Stimulated activated naive CD4-positive, alpha-beta T cell treated with Interleukin-2 at 50 U/mL for 16 hours (primary cell): ENCODE measurements around the gene TTC21A.

Experiments
- DNase-seq: peaks from one replicate; lab custom pipeline; 2025; lab: John Stamatoyannopoulos, UW

TTC21A gene

DNA sequence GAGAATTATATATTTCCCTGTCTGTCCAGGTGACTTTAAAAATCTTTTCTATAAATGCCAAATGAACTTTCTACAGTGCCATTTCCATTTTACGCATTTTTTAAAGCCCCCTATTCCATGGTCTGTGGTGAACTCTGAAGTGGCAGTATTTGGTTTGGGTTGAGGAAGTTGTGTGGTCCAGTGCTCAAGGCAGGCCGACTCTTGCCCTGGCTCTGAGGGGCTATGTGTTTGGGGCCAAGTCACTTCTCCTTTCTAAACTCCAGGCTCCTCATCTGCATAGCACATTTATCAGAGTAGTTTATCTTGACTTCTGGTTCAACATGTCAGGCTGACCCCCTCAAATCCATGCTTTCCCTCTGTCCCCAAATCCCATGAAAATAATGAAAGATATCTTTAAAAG lies 14.1 kb downstream of the TTC21A start:
- no peak for DNase-seq

DNA sequence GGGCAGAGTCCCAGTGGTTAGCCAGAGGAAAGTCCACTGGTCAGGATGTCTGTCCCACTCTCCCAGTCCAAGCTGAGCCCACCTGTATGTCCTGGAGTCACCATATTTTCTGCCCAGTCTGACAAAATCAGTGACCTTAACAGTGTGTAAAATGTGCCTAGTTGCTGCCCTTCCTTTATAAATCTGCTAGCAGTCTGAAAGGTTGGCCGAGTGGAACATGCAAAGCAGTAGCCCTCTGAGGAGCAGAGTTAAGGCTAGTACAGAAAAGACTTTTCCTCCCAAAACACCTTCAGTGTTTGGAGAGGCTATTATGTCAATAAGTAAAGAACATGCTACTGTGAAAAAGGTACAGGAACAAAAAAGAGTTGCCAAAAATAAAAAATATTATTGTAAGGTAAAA lies 15.3 kb downstream of the TTC21A start:
- no peak for DNase-seq

DNA sequence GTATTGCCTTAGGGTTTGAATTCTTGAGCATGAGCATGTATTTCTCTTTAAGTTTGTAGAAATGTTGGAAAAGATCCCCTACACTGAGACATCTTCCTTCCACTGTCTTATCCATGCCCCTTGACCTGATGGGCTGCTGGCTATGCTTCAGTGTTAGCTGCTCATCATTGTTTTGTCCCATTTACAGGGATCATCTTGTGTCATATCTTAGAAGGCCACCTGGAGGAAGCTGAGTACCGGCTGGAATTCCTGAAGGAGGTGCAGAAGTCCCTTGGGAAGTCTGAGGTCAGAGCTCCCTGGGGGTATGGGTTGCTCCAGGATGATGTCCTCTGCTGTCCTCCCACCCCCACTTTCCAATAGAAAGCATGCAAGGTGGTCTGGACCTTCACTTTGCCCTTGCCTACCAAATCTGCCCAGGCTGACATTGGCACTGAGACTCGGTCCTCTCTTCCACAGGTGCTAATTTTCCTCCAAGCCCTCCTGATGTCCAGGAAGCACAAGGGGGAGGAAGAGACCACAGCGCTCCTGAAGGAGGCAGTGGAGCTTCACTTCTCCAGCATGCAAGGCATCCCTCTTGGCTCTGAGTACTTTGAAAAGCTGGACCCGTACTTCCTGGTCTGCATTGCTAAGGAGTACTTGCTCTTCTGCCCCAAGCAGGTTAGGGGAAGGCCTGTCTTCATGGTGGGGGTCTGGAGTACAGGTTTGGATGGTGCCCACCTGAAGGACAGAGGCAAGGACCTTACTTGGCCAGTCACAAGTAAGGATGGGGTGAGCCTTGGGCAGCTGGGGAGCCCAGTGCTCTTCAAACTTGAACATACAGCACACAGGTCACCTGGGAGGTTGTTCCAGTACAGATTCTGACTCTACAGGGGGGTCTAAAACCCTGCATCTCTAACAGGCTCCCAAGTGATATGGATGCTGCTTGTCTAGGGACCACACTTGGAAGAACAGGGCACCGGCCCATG lies 17.7 kb downstream of the TTC21A start:
- DNase-seq: no peak

DNA sequence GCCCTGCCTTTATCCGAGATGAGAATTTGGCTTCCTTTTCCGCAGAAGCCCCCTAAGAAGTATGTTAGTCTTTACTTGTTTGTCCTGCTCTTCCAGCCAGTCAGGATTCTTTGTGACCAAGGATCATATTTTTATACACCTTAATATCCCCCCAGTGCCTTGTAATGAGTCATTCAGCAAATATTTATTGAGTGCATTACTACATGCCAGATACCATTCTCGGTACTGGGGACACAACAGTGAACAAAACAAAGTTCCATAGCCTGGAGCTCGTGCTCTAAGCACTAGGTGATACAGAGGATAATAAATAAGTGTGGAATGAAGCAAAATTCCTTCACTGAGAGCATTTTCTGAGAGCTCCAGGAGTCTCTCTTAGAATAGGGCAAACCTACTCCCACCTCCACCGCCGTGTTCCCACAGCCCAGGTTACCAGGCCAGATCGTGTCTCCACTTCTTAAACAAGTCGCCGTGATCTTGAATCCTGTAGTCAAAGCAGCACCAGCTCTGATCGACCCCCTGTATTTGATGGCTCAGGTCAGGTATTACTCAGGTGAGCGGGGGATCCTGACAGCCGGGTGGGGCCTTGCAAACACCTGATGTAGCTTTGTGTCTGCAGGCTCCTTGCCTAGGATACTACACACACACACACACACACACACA lies 18.5 kb downstream of the TTC21A start:
- DNase-seq: no peak

DNA sequence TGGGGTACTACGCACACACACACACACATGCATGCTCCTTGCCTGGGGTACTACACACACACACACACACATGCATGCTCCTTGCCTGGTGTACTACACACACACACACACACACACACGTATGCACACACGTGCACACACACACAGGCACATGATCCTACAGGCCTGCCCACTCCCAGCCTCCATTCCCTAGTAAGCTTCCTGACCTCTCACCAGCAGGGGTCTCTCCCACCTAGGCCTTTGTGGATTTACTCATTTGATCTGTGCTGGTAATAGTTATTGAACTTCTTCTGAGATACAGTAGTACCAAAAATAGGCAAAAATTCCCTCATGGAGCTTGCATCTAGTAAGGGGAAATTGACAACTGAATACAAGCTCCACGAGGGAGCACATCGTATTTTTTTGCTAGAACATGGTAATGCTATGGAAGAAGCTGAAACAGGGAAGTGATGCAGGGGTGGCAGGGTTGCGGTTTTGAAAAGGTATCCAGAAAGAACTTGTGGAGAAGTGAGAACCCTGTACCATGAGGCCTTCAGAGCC lies 19.1 kb downstream of the TTC21A start:
- DNase-seq: peak; percentile 16

DNA sequence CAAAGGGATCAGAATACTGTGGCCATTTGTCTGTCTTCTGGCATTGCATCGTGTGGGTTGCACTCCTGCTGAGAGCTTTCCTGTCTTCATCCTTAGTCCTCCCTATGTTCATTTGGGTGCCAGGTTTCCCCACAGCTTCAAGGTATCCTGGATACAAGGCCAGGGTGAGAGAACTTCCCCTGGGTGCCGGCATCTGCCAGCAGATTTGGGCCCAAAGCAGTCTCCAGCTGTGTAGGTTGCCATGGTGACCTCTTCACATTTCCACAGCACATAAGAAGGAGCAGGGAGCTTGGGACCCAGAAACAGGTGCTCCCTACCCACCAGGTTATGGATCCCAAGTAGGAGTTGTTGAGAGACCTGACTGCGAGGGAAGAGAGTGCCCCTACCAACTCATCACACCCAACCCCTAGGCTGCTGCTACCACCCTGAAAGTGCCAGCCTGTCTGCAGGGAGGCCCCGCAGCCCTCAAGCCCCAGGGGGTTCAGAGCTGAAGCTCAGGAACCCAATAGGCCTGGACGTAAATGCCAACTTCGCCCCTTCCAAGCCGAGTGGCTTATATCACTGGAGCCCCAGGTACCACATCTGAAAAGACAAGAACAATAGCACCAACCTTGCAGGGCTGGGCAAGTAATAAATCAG lies 19.9 kb downstream of the TTC21A start:
- no peak for DNase-seq

DNA sequence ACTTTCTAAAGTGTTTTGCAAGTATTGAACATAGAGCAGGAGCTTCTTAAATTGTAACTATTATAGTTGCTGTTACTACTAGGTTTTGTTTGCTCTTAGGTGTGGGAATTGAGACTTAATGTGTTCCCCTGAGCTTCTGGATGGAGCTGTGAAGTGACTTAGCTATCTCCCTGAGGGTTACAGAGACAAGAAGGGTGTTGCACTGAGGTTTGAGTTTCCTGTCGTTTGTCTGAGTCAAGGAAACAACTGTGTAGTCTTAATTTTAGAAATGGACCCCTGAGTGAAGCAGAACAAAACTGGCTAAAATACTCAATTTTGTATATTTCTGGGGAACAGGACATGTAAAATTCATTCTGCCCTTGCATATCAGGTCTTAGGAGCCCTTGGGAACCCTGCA lies 20.4 kb downstream of the TTC21A start:
- DNase-seq: no peak

DNA sequence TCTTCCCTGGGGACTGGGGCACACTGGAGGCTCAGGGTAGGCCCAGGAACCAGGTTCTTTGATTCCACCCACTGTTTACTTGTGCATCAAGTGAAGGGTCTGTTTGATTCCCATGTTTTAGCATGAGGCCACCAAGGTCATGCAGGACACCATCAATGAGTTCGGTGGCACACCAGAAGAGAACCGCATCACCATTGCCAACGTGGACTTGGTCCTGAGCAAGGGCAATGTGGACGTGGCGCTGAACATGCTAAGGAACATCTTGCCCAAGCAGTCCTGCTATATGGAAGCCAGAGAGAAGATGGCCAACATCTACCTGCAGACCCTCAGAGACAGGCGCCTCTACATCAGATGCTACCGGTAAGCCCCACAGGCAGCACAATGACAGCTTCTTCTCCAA lies 21.5 kb downstream of the TTC21A start:
- DNase-seq: no peak

DNA sequence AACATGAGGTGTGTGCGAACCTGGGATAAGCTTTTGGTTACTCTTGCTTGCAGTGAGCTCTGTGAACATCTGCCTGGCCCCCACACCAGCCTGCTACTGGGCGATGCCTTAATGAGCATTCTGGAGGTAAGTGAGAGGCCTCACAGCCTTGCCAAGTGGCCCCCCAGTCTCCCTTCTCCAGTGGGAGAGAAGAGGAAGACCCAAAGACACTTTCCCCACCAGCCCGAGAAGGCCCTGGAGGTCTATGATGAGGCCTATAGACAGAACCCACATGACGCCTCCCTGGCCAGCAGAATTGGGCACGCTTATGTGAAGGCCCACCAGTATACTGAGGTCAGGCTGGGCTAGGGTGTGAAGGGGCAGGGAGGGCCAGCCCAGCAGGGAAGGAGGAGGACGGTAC lies 22.5 kb downstream of the TTC21A start:
- DNase-seq: no peak

DNA sequence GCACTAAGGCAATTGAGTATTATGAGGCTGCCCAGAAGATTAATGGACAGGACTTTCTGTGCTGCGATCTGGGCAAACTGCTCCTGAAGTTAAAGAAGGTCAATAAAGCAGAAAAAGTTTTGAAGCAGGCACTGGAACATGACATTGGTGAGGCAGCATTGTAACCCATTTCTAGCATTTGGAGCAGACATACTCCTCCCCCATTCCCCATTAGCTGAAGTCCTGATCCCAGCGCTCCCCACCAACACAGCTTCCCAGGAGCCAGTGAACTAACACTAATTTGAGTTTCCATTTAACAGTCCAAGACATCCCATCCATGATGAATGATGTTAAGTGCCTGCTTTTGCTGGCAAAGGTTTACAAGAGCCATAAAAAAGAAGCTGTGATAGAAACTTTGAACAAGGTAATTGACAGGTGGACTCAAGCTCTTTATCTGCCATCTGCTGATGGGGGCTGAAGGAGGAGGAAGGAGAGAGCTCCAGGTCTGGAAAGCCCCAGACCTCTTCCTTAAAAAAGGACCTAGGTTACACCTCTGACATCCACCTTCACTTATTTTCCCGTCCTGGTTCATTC lies 23.3 kb downstream of the TTC21A start:
- no peak for DNase-seq

DNA sequence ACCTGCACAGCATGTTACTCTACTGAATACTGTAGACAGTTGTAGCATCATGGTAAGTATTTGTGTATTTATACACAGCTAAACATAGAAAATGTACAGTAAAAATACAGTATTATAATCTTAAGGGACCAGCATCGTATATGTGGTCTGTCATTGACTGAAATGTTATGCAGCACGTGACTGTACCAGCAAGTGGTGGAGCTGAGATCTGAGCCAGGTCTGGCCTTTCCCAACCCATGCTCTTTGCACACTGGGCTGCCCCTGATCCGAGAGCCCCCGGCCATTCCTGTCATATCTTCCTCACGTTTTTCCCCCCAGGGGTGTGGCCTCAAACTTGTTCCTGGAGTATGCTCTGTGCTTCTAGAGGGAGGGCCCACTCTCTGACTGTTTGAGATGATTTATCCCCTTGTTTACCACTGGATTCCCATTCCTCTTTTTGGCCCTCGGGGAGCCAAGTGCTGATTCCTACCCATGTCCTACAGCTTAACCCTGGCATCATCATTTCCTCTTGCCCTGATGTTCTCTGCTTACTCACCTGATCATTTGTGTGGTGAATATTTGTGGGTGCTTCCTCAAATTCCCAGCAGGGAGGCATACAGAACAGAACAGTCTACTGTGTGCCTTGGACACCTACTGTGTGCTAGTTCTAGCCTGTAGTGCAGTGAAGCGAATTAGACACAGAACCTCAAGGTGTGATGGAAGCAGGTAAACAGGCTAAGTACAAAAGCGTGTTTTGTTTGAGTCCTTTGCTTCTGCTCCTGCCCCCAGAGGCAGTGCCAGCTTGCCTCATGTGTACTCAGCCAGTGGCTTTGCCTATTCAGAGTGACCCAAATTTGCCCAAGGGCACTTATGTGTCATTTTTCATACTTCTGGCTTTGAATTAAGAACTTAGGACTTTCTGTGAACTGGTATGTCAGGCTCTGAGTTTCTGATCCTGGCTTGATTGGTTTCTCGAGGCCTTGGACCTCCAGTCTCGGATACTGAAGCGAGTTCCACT lies 24.9 kb downstream of the TTC21A start:
- no peak for DNase-seq

DNA sequence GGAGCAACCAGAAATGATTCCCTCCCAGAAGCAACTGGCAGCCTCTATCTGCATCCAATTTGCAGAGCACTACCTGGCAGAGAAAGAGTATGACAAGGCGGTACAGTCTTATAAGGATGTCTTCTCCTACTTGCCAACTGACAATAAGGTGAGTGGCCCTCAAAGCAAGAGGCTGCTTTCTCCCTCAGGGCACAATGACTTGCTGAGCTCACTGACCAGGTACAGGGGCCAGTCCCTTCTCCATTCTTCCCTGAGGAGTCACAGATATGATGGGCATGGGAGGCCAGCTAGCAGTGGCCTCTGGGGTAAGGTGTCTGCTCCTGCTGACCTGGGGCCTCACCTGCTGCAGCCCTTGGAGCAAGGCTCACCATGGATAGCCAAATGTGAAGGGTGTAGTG lies 25.6 kb downstream of the TTC21A start:
- DNase-seq: no peak

DNA sequence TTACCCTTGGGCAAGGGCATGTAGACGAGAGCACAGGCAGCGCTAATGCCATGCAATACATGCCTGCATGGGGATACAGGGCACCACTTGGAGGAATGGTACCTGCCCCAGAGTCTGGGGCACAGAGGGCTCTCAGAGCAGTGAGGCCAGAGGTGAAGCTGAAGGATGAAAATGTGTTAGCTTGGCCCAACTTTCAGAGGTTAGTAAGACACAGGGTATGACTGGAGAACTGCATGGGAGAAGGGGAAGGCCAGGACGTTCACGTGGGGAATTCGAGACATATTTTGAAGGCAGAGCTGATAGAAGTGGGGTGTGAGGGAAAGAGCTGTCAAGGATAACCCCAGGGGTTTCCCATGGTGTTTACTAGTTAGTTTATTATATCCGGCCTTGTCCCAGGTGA lies 26.3 kb downstream of the TTC21A start:
- no peak for DNase-seq

DNA sequence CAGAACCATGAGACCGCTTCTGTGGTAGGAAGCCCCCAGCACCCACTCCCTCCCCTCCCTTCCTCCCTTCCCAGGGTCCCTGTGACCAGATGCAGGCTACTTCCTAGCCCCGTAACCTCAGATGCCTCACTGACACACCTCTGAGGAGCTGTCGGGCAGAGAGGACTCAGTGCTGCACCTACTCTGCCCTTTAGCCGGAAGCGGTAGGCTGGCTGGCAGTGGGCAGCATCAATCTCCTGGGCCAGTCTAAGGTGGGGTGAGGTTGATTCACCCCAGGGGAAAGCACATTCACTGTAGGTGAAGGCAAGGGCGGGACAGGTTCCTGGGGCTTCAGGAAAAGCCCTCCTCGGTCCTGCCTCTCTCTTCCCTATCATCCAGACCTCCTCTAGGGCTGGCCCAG lies 26.8 kb downstream of the TTC21A start:
- no peak for DNase-seq

DNA sequence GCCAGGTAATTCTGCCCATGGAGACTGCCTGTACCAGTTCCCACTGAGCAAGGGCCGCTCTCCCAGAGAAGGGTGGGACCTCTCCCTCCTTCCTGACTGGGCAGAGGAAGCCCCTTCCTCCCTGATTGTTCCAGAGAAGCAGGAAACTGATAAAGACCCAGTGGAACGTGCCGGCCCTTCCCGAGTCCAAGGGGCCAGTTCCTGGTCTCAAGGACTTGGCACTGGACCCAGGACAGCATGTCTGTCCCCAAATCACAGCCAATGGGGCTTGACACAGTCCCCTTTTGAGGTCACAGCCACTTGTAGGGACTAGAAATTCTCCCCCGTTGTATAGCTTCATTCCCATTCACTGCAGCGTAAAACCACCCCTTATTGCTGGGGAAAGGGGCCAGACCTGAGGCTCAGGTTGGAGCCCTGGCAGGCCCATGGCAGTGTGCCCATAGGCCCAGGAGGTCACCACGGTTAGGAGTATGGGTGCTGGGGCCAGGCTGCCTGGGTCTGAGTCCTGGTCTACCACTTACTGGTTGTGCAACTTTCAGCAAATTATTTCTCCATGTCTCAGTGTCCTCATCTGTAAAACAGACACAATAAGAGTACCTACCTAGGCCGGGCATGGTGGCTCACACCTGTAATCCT lies 27.8 kb downstream of the TTC21A start:
- no peak for DNase-seq

DNA sequence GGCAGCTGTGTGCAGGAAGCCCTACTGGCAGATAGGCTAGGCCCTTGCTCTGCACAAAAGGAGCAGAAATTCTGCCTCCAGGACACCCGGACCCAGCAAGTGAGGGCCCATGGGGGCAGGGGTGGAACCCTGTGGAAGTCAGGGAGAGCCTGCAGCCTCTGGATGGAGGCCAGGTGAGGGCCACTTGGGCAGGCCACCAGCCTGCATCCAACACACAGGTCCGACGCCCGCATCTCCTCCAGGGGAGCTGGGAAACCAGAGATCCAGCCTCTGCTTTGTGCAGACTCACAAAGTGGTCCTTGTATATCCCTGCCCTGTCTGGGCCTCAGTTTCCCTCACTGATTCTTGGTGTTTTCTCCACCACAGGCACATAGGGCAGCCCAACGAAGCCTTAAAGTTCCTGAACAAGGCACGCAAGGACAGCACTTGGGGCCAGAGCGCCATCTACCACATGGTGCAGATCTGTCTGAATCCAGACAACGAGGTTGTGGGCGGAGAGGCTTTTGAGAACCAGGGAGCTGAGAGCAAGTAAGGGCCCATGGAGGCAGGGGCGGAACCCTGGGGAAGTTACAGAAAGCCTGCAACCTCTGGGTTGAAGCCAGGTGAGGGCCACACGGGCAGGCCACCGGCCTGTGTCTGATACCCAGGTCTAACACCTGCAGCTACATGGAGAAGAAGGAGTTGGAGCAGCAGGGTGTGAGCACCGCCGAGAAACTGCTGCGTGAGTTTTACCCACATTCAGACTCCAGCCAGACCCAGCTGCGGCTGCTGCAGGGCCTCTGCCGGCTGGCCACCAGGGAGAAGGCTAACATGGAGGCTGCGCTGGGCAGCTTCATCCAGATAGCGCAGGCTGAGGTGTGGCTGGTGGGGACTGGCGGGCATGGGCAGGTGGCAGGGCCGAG lies 29.3 kb downstream of the TTC21A start:
- DNase-seq: no peak

DNA sequence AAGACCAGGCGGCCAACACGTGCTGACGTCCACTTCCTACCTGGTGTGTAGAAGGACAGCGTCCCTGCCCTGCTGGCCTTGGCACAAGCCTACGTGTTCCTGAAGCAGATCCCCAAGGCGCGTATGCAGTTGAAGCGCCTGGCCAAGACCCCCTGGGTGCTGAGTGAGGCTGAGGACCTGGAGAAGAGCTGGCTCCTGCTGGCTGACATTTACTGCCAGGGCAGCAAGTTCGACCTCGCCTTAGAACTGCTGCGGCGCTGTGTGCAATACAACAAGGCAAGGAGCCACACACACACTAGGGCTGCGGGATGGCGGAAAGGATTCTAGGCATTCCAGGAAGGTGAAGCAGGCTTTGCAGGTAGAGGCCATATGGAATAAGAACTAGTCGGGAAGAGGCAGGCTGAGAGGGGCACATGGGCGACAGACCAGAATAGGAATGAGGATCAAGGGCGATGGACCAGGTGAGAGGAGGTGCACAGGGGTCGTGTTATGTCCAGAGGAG lies 30.0 kb downstream of the TTC21A start:
- no peak for DNase-seq

DNA sequence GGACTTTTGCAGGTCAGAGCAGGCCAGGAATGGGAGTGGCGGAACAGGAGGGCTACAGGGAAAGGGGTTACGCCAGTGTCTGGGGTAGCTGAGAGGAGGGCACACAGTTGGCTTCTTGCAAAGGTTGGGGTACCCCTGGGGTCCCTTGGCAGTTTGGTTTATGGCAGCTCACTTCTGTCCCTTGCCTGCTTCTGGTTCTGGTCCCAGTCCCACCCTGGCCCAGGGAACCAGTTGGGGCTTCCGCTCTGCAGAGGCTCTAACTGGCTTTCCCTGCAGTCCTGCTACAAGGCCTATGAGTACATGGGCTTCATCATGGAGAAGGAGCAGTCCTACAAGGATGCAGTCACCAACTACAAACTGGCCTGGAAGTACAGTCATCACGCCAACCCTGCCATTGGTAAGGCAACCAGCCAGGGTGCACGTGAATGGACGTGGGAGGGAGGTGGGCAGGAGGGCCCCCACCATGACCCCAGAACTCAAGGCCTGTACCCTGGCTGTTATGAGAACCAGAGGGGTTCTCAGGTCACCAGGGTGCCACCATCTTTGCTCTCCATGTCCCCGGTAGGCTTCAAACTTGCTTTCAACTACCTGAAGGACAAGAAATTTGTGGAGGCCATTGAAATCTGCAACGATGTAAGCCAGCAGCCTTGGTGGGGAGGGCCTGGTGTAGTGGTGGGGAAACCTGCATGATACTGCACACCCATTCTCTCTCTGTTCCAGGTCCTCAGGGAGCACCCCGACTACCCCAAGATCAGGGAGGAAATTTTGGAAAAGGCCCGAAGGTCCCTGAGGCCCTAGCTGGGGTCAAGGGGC lies 30.7 kb downstream of the TTC21A start:
- no peak for DNase-seq
